SU-DHL-6 (cell line): ENCODE results near the gene NKX6-1.

Experiments used
- H2AFZ ChIP-seq: fragments of 200-600 bp; sonication (generic); 2 replicates; pipeline ENCODE4 v1.6.1; 2014; ENCODE audit warnings: low read depth, mild to moderate bottlenecking, moderate library complexity, mixed read lengths, antibody characterized with exemption, low read length; ENCODE audit not compliant: severe bottlenecking
- H3F3A ChIP-seq: fragments of 200-600 bp; shearing (Covaris generic); 2 replicates; pipeline ENCODE4 v1.6.0; 2016; ENCODE audit warnings: antibody characterized with exemption, mild to moderate bottlenecking; ENCODE audit not compliant: insufficient read depth
- H3K27ac ChIP-seq: fragments of 200-600 bp; sonication (generic); 2 replicates; pipeline ENCODE4 v1.5.1; 2016; ENCODE audit warnings: low read depth, mild to moderate bottlenecking, low read length, moderate library complexity, mixed read lengths
- H3K27me3 ChIP-seq: fragments of 200-600 bp; sonication (generic), shearing (Covaris generic); 2 replicates; pipeline ENCODE4 v1.6.0; 2014; ENCODE audit warnings: mild to moderate bottlenecking, low read length
- H3K36me3 ChIP-seq: fragments of 200-600 bp; sonication (generic); 2 replicates; pipeline ENCODE4 v1.6.1; 2014; ENCODE audit warnings: mild to moderate bottlenecking, low read length, mixed read lengths
- H3K4me2 ChIP-seq: fragments of 300-600, 200-600 bp; shearing (Covaris generic), sonication (generic); 2 replicates; pipeline ENCODE4 v1.6.0; 2014; ENCODE audit warnings: low read length, low read depth, mild to moderate bottlenecking; ENCODE audit not compliant: poor library complexity, severe bottlenecking
- H3K4me3 ChIP-seq: fragments of 200-600 bp; sonication (generic); 2 replicates; pipeline ENCODE4 v1.5.1; 2014; ENCODE audit warnings: antibody characterized with exemption, low read length, mild to moderate bottlenecking, mixed read lengths; ENCODE audit not compliant: insufficient read depth, poor library complexity, severe bottlenecking
- H3K79me2 ChIP-seq: fragments of 200-600 bp; sonication (generic); 2 replicates; pipeline ENCODE4 v1.6.1; 2014; ENCODE audit warnings: mild to moderate bottlenecking, low read length, moderate library complexity; ENCODE audit not compliant: insufficient read depth
- H3K9ac ChIP-seq: fragments of 200-600 bp; sonication (generic); 2 replicates; pipeline ENCODE4 v1.7.0; 2014; ENCODE audit warnings: mild to moderate bottlenecking, low read length
- H3K9me2 ChIP-seq: fragments of 200-600 bp; sonication (generic); replicated peaks from 2 replicates; pipeline ENCODE4 v1.6.1; 2014; ENCODE audit warnings: low read length; ENCODE audit not compliant: insufficient read depth
- H3K9me3 ChIP-seq: fragments of 200-600 bp; sonication (generic); 2 replicates; pipeline ENCODE4 v1.6.1; 2014; ENCODE audit warnings: low read length, mixed read lengths; ENCODE audit not compliant: insufficient read depth
- H4K20me1 ChIP-seq: fragments of 200-600 bp; sonication (generic); 2 replicates; pipeline ENCODE4 v1.6.1; 2014; ENCODE audit warnings: low read depth, mild to moderate bottlenecking, antibody characterized with exemption, low read length, moderate library complexity, mixed read lengths
- CTCF ChIP-seq: fragments of 200-600 bp; sonication (generic); IDR thresholded peaks from one replicate; pipeline ENCODE4 v1.5.1; 2017; ENCODE audit warnings: antibody characterized with exemption, mild to moderate bottlenecking, low read length, moderate library complexity; ENCODE audit not compliant: insufficient read depth, poor library complexity, severe bottlenecking
- EZH2phosphoT487 ChIP-seq: fragments of 200-600 bp; sonication (generic), shearing (Covaris generic); conservative IDR thresholded peaks from 2 replicates; pipeline ENCODE4 v1.6.1; 2018; ENCODE audit warnings: mild to moderate bottlenecking, antibody characterized with exemption, low read length, moderate library complexity, mixed read lengths

The NKX6-1 gene

GRCh38 chr4:84498935-84499623, at the start of gene NKX6-1:
NKX6-1 (minus strand) TSS chr4:84499292; CDS start chr4:84498228, 1,064 bp downstream.
- no peaks in the 10 kb centered on the region for H3F3A ChIP-seq
- no peak within 1 kb of the TSS for H3K4me3 ChIP-seq
- no peaks in the 10 kb centered on the region for H3K9me3 ChIP-seq
- no peak within 1 kb of the TSS for H3K4me2 ChIP-seq
- H3K79me2 ChIP-seq: no peaks in the 10 kb centered on the region
- H2AFZ ChIP-seq: no peak within 1 kb of the TSS
- no peak for TF ChIP-seq EZH2phosphoT487
- no peak for TF ChIP-seq CTCF
- no peaks in the 10 kb centered on the region for H3K27me3 ChIP-seq
- H3K9me2 ChIP-seq: no peaks in the 10 kb centered on the region
- H3K27ac ChIP-seq: no peak within 1 kb of the TSS
- H4K20me1 ChIP-seq: no peaks in the 10 kb centered on the region
- no peaks in the 10 kb centered on the region for H3K36me3 ChIP-seq
- H3K9ac ChIP-seq: no peak within 1 kb of the TSS

- Histone ChIP-seq H3K27me3 (no peaks in the 10 kb centered on the region), H3K36me3 (no peaks in the 10 kb centered on the region), H3K4me3 (no peak overlapping the region), H3K4me2 (no peak overlapping the region), H3F3A (no peaks in the 10 kb centered on the region), H3K9ac (no peak overlapping the region), H4K20me1 (no peaks in the 10 kb centered on the region), H3K27ac (no peak overlapping the region), H3K9me3 (no peaks in the 10 kb centered on the region), H2AFZ (no peak overlapping the region), H3K9me2 (no peaks in the 10 kb centered on the region), H3K79me2 (no peaks in the 10 kb centered on the region)
- TF ChIP-seq EZH2phosphoT487 (no peak), CTCF (no peak)
These were observed 48.1 kb upstream of the NKX6-1 start for GRCh38 chr4:84547211-84547610.

GRCh38 chr4:84545093-84545492, 46.0 kb upstream of the NKX6-1 start:
- H3K79me2 ChIP-seq: no peaks in the 10 kb centered on the region
- H3K36me3 ChIP-seq: no peaks in the 10 kb centered on the region
- no peaks in the 10 kb centered on the region for H3F3A ChIP-seq
- H3K4me3 ChIP-seq: no peak overlapping the region
- no peaks in the 10 kb centered on the region for H3K27me3 ChIP-seq
- no peaks in the 10 kb centered on the region for H3K9me2 ChIP-seq
- TF ChIP-seq EZH2phosphoT487 (no peak), CTCF (no peak)
- H2AFZ ChIP-seq: no peak overlapping the region
- no peak overlapping the region for H3K4me2 ChIP-seq
- H3K9ac ChIP-seq: no peak overlapping the region
- H3K27ac ChIP-seq: no peak overlapping the region
- H4K20me1 ChIP-seq: no peaks in the 10 kb centered on the region
- no peaks in the 10 kb centered on the region for H3K9me3 ChIP-seq
